HG02884 (cell line): Measurements from ENCODE around the gene NCOR2.

Experiments
- ATAC-seq: cut with Tn5 transposase; IDR thresholded peaks from one replicate; pipeline ENCODE4 v1.9.1; 2021; ENCODE audit warnings: mild to moderate bottlenecking, moderate library complexity; ENCODE audit not compliant: unreplicated experiment

NCOR2 gene

GRCh38 chr12:124529565-124530276, 37.7 kb downstream of the NCOR2 start:
- ATAC-seq, result no peak

- ATAC-seq, result no peak
Measured at GRCh38 chr12:124527861-124528561, 39.4 kb downstream of the NCOR2 start.

GRCh38 chr12:124525927-124526692, 41.3 kb downstream of the NCOR2 start:
- ATAC-seq, result no peak

GRCh38 chr12:124525455-124525854, 42.0 kb downstream of the NCOR2 start:
- ATAC-seq, result no peak

- no peak for ATAC-seq
Measured at GRCh38 chr12:124524231-124524925, 43.0 kb downstream of the NCOR2 start.

- no peak for ATAC-seq
Measured at GRCh38 chr12:124523071-124523470, 44.3 kb downstream of the NCOR2 start.

GRCh38 chr12:124520907-124521306, 46.5 kb downstream of the NCOR2 start:
- no peak for ATAC-seq

- ATAC-seq, result no peak
Measured at GRCh38 chr12:124520265-124520701, 47.1 kb downstream of the NCOR2 start.

GRCh38 chr12:124519746-124520145, 47.7 kb downstream of the NCOR2 start:
- no peak for ATAC-seq

GRCh38 chr12:124518051-124518932, 49.1 kb downstream of the NCOR2 start:
- no peak for ATAC-seq
